ENCODE data around the gene DNAJC6. TPM values are rescaled to one million over a fixed set of nuclear protein-coding genes. Genes with fewer than 3 reads are reported as not detected.
"Not testable (repeated sequence)": the region's sequence is repeated elsewhere in the genome, so short reads cannot be mapped to it uniquely, and the experiment has no call there.

DNAJC6 gene
- total RNA-seq, 2 experiments from 2014 or later: 4.0 to 5.4 TPM

DNA sequence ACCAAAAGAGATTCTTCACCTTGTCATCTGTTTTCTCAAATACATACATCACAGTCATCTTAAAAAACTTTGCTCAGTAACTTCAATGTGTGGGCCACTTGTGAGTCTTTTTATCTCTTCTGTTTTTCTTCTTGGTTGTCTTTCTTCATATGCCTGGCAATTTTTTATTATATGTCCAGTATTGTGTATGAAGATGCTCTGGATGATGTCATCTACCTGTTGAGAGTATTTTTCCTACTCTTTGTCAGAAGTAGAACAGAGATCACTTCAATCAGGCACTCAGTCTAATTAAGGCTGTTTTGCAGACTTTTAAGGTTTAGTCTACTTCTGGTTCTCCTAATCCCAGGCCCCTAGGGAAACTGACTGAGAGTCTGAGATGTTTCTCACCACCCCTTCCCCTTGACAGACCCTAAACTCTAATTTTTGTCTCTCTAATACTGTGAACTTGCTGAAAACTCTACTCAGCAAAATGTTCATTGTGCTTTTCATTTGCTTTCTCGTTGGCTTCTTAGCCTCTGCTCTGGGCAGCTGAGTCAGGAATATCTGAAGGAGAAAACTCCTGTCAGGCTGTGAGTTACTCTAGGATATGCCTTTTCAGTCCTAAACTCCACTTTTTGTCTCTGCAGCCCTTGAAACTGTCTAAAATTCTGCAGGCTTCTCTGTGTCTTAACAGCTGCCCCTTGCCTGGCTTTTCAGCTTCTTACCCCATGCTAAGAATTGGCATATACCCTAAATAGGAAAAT is 33.0 kb upstream of the DNAJC6 start:
- no peaks in the 10 kb centered on the region for H3K4me1 Mint-ChIP-seq
- H3K27ac Mint-ChIP-seq: no peak overlapping the region
- ChIA-PET POLR2A (interaction anchor here (0.6 kb wide), 1 partner anchor 112 kb away, joined by 3 read pairs; no protein-coding TSS in a partner anchor), CTCF (no interaction called here)
- H3K4me3 Mint-ChIP-seq: no peak overlapping the region
- no peaks in the 10 kb centered on the region for H3K36me3 Mint-ChIP-seq (ENCODE audit: low read depth)
- H3K27me3 Mint-ChIP-seq: peaks cover 2% of the 10 kb centered on the region
- H3K9me3 Mint-ChIP-seq: no peaks in the 10 kb centered on the region
- DNase-seq: no peak

DNA sequence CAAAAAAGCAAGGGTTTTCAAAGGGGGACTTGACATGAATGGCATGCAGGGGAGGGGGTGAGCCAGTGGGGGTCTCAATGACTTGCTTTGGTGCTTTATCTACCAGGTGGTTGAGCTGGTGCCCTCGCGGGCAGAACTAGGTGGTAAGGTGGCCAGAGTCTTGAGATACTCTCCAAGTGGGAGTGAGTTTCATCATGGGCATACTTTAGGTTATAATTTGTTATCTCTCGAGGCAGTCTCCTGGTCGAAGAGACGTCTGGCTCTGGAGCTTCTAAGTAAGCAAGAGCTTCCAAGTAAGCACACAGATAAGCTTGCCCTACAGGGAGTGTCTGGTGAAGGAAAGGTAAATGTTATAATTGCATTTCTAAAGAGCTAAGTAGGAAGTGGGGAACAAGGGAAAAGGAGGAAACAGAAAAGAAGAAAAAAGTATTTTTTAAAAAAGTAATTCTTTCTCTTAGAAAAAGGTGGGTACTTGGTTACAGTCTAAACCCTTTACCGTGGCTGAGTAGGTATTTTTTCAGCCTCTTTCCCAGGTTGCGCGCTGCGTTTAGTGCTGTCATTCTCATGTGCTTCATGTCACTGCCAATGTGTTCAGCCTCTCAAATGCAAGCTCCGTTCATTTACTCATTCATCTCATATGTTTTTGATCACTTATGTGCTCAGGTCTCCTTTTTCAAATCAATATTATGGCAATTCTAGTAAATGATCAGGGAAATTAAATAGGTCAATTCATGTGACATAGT is 31.6 kb upstream of the DNAJC6 start:
- DNase-seq: no peak
- H3K27ac Mint-ChIP-seq: no peak overlapping the region
- CTCF ChIA-PET: interaction anchor here (0.9 kb wide), 1 partner anchor 536 kb away, joined by 3 read pairs; no protein-coding TSS in a partner anchor
- POLR2A ChIA-PET: interaction anchor here (0.8 kb wide), 1 partner anchor 158 kb away, joined by 3 read pairs; no protein-coding TSS in a partner anchor
- H3K4me1 Mint-ChIP-seq: no peaks in the 10 kb centered on the region
- H3K9me3 Mint-ChIP-seq: no peaks in the 10 kb centered on the region
- no peaks in the 10 kb centered on the region for H3K36me3 Mint-ChIP-seq (ENCODE audit: low read depth)
- H3K4me3 Mint-ChIP-seq: no peak overlapping the region
- peaks cover 2% of the 10 kb centered on the region for H3K27me3 Mint-ChIP-seq

DNA sequence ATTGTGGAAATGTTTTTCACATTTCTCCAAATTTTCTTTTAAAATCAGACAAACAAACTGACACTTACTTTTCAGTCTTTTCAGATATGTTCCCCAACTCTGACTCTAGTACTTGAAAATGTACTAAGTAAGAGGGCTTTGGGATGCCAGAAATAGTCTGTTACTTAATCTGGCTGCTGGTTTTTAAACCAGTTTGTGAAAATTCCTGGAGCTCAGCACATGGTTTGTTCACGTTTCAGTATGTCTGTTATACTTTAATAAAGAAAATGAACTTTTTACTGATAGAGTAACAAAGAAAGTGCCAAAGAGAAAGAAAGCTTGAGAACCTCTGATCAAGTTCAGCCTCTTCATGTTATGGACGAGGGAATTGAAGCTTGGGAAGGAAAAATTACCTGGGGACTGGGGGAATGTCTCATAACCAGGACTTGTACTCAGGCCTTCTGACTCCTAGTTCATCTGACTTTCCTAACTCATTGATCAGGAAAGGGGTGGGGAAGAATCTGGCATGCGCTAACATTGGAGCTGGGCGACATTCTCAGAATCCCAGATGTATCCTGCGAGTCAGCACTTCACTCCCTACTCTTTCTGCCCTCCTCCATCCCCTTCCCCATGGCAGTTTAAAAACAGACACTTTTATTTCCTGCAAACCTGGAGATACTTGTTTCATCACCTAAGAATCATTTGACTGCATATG is 30.8 kb upstream of the DNAJC6 start:
- Mint-ChIP-seq H3K4me3 (no peak overlapping the region), H3K36me3 (ENCODE audit: low read depth) (no peaks in the 10 kb centered on the region), H3K27ac (no peak overlapping the region), H3K27me3 (peaks cover 2% of the 10 kb centered on the region), H3K9me3 (no peaks in the 10 kb centered on the region), H3K4me1 (no peaks in the 10 kb centered on the region)
- CTCF ChIA-PET: no interaction called here
- POLR2A ChIA-PET: interaction anchor here (0.8 kb wide), 1 partner anchor 157 kb away, joined by 3 read pairs; no protein-coding TSS in a partner anchor
- no peak for DNase-seq

DNA sequence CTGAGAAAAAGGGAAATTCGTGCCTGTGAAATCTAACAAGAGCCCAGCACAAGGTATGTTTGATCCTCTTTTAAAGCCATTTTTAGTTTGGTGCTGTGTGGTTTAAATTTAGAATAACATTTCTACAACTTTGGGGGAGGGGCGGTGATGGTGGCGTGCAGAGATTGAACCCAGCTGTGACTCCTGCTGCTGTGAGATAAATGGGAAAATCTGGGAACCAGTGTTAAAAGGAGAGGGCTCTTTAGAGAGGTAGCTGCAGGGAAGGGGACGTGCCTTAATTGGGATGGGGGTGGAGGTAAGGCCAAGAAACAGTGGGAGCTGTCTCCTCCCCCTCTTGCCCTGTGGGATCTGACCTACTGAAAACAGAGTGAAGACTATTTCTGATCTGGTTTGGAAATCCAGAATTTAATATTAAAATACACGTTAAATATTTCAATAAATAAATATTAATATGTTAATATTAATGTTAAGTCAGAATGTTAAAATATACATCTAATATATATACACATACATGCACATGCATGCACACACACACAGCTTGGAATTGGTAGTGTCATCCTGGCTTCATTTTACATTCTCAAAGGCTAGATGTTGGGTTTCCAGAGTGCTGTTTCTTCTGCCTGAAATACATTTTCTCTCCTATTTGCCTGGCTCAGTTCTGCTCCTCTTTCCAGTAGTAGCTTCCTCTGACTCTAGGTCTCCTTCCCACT is 30.1 kb upstream of the DNAJC6 start:
- CTCF ChIA-PET: no interaction called here
- POLR2A ChIA-PET: no interaction called here

DNA sequence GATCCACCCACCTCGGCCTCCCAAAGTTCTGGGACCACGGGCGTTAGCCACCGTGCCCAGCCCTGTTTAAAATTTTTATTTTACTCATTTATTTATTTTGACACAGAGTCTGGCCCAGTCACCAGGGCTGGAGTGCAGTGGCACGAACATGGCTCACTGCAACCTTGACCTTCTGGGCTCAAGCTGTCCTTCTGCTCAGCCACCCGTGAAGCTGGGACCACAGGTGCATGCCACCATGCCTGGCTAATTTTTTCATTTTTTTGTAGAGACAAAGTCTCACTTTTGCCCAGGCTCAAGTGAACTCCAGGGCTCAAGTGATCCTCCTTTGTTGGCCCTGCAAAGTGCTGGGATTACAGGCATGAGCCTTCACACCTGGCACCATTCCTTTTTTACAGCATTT is 27.5 kb upstream of the DNAJC6 start:
- Mint-ChIP-seq H3K4me1 (no peaks in the 10 kb centered on the region), H3K27me3 (no peaks in the 10 kb centered on the region), H3K9me3 (no peaks in the 10 kb centered on the region), H3K4me3 (no peak overlapping the region), H3K36me3 (ENCODE audit: low read depth) (no peaks in the 10 kb centered on the region), H3K27ac (no peak overlapping the region)
- POLR2A ChIA-PET: no interaction called here
- CTCF ChIA-PET: no interaction called here
- DNase-seq: no peak

More for the DNA sequence above, 30.1 kb upstream of the DNAJC6 start:
- no peak for DNase-seq
- no peaks in the 10 kb centered on the region for H3K36me3 Mint-ChIP-seq (ENCODE audit: low read depth)
- H3K9me3 Mint-ChIP-seq: no peaks in the 10 kb centered on the region
- H3K27me3 Mint-ChIP-seq: peaks cover 2% of the 10 kb centered on the region
- no peaks in the 10 kb centered on the region for H3K4me1 Mint-ChIP-seq
- H3K27ac Mint-ChIP-seq: no peak overlapping the region
- no peak overlapping the region for H3K4me3 Mint-ChIP-seq

DNA sequence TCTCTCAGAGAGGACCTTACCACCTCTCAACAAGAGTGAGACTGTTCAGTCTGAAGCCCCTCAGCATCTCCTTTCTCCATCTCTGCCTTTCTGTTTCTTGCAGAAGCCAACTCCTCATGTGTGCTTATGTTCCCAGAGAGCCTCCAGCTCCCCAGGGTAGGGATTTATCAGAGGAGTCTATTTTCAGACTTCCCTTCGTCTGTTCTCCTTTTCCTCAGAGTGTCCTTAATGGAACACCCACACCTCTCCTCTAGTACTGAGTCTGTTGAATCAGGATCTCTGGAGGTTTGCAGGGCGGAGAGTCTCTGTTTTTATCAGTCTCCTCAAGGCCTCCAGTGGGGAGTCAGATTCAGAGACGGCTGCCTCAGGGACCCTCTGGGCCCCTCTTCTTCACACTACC is 25.1 kb upstream of the DNAJC6 start:
- Mint-ChIP-seq H3K27me3 (no peaks in the 10 kb centered on the region), H3K4me3 (no peak overlapping the region), H3K27ac (no peak overlapping the region), H3K9me3 (no peaks in the 10 kb centered on the region), H3K4me1 (peaks cover under 1% of the 10 kb centered on the region), H3K36me3 (ENCODE audit: low read depth) (no peaks in the 10 kb centered on the region)
- DNase-seq: no peak
- POLR2A ChIA-PET: no interaction called here
- CTCF ChIA-PET: no interaction called here

DNA sequence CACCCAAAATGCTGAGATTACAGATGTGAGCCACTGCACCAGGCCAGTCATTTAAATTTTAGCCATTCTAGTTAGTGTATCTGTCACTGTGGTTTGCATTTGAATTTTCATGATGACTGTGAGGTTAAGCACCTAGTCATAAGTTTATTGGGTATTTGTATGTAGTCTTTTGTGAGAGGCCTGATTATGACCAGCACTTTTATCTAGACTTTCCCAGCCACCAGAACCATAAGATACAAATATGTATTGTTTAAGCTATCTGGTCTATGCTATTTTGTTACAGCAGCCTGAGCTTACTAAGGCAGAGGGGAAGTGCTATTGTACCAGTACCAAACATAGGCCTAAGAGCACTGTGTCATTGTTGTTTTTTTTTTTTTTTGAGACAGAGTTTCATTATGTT is 19.9 kb upstream of the DNAJC6 start:
- no peaks in the 10 kb centered on the region for H3K36me3 Mint-ChIP-seq (ENCODE audit: low read depth)

DNA sequence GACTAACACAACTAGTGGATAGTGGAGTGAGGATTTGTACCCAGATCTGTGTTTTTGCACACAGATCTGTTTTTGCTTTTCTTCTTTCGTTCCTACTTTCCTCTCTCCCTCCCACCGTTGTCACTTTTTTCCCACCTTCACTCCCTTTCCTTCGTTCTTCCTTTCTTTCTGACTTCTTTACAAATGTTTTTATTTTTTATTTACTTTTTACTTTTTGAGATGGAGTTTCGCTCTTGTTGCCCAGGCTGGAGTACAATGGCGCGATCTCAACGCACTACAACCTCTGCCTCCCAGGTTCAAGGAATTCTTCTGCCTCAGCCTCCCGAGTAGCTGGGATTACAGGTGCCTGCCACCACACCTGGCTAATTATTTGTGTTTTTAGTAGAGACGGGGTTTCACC is 17.5 kb upstream of the DNAJC6 start:
- H3K27ac Mint-ChIP-seq; DNase-seq; H3K4me1 Mint-ChIP-seq; H3K27me3 Mint-ChIP-seq; POLR2A ChIA-PET; H3K9me3 Mint-ChIP-seq; H3K4me3 Mint-ChIP-seq; H3K36me3 Mint-ChIP-seq (ENCODE audit: low read depth); CTCF ChIA-PET: not testable (repeated sequence)

More for the DNA sequence above, 19.9 kb upstream of the DNAJC6 start:
- Mint-ChIP-seq H3K9me3 (no peaks in the 10 kb centered on the region), H3K27ac (no peak overlapping the region), H3K4me1 (peaks cover 4% of the 10 kb centered on the region), H3K27me3 (no peaks in the 10 kb centered on the region), H3K4me3 (no peak overlapping the region)
- ChIA-PET POLR2A (no interaction called here), CTCF (interaction anchor here (0.7 kb wide), 1 partner anchor 41 kb away, joined by 3 read pairs; no protein-coding TSS in a partner anchor)
- DNase-seq: no peak

DNA sequence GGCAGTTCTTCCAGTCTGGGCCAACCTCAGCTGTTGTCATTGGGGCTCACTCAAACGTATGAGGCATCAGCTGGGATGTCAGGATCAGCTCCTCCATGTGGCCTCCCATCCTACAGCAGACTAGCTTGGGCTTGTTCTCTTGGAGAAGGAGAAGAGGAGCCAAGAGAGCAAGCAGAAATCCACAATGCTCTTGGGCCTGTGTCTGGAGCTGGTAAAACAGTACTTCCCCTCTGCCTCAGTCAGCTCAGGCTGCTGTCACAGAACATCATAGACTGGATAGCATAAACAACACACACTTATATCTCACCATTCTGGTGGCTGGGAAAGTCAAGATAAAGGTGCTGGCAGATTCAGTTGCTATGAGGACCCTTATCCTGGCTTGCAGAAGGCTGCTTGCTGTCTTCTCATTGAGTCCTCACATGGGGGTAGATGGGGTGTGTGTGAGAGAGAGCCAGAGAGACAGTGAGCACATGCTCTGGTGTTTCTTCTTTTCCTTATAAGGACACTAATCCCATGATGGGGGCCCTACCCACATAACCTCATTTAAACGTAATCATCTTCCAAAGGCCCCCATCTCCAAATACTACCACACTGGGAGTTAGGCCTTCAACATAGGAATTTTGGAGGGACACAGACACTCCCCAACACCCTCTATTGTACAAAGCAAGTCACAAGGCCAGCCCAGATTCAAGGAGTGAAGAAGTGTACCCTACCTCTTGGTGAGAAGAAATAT is 16.3 kb upstream of the DNAJC6 start:
- H3K9me3 Mint-ChIP-seq: peaks cover 2% of the 10 kb centered on the region
- POLR2A ChIA-PET: no interaction called here

DNA sequence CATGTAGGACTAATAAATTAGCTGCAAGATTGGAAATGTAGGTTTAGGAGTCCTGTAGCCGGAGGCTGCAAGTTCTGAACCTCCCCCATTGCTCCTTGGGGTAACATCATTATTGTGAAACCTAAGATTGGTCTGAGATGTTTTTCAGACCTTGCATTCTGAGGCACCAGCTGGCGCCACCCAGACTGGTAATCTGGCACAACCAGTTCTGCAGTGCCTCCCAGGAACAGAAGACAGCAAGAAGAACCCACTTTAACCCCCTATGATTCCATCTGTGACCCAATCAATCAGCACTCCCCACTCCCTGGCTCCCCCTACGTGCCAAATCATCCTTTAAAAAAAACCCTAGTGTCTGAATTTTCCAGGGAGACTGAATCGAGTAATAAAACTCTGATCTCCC is 11.6 kb upstream of the DNAJC6 start:
- POLR2A ChIA-PET: no interaction called here
- DNase-seq: no peak
- Mint-ChIP-seq H3K4me1 (no peaks in the 10 kb centered on the region), H3K4me3 (no peak overlapping the region), H3K36me3 (ENCODE audit: low read depth) (no peaks in the 10 kb centered on the region), H3K27ac (no peak overlapping the region), H3K27me3 (no peaks in the 10 kb centered on the region), H3K9me3 (peaks cover 3% of the 10 kb centered on the region)
- CTCF ChIA-PET: no interaction called here

More for the DNA sequence above, 16.3 kb upstream of the DNAJC6 start:
- H3K36me3 Mint-ChIP-seq (ENCODE audit: low read depth): no peaks in the 10 kb centered on the region
- no peak overlapping the region for H3K4me3 Mint-ChIP-seq
- peaks cover 4% of the 10 kb centered on the region for H3K4me1 Mint-ChIP-seq
- CTCF ChIA-PET: no interaction called here
- DNase-seq: no peak
- no peaks in the 10 kb centered on the region for H3K27me3 Mint-ChIP-seq
- no peak overlapping the region for H3K27ac Mint-ChIP-seq

DNA sequence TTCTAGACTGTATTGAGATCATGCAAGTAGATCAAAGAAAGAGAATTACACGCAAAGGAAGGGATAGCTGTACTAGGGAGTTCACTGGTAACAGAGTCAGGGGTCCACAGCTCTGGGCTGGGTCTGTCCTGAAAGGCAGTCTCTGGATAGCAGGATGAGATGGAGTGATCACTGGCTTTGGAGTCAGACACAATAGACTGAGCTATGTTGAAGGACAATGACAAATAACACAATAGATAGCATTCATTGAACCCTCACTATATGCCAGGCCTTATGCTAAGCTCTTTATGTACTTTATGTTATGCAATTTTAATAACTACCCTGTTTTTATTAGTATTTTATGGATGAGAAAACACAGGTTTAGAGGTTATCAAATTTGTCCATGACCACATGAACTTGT is 10.0 kb upstream of the DNAJC6 start:
- CTCF ChIA-PET: no interaction called here
- no peaks in the 10 kb centered on the region for H3K36me3 Mint-ChIP-seq (ENCODE audit: low read depth)
- peaks cover 3% of the 10 kb centered on the region for H3K9me3 Mint-ChIP-seq

DNA sequence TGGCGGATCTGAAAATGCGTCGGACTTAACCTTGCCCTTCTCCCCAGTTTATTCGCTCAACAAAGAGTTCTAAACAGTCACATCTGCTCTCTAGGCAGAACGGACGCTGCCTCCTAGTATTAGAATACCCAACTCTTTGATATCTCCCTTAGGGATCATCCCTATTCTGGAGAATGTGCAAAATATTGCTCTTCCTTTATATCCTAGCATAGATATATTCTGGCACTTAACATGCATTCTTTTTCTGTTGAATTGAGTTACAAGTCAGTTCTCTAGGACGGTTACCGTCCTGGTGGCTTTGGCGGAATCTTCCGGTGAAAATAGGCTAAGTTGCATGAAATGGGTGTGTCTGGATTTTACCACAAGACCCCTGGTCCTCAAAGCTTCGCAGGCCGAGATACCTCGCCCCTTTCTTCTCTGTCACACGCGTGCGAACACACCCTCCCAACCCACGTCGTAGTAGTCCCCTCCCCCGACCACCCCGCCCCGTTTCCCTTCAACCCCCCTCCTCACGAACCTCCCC is 501 bp upstream of the DNAJC6 start:
- no peak overlapping the region for H3K27ac Mint-ChIP-seq
- no peaks in the 10 kb centered on the region for H3K9me3 Mint-ChIP-seq
- CTCF ChIA-PET: no interaction called here
- DNase-seq: no peak
- POLR2A ChIA-PET: no interaction called here
- no peaks in the 10 kb centered on the region for H3K36me3 Mint-ChIP-seq (ENCODE audit: low read depth)
- H3K4me1 Mint-ChIP-seq: peaks cover 9% of the 10 kb centered on the region
- H3K4me3 Mint-ChIP-seq: no peak overlapping the region
- H3K27me3 Mint-ChIP-seq: peaks cover 25% of the 10 kb centered on the region

More for the DNA sequence above, 10.0 kb upstream of the DNAJC6 start:
- no peaks in the 10 kb centered on the region for H3K27me3 Mint-ChIP-seq
- no peaks in the 10 kb centered on the region for H3K4me1 Mint-ChIP-seq
- H3K27ac Mint-ChIP-seq: no peak overlapping the region
- no peak overlapping the region for H3K4me3 Mint-ChIP-seq
- POLR2A ChIA-PET: no interaction called here
- no peak for DNase-seq

Data from activated CD4-positive, alpha-beta memory T cell treated with anti-CD3 and anti-CD28 coated beads, Interleukin-2, amount 10 ng/mL, durations not matched to agents 7 days and 5 days (primary cell).